CD4-positive, alpha-beta T cell treated with Interleukin-10 for 1 hour (primary cell): Measurements from ENCODE around the gene FAF1.

ENCODE experiments used
- DNase-seq: peaks from one replicate; pipeline ENCODE4 v3.0.0-alpha.2; 2020

Gene FAF1

GRCh38 chr1:50422675-50422945 is 537.5 kb downstream of the FAF1 start:
- no peak for DNase-seq

GRCh38 chr1:50421768-50422674 is 538.0 kb downstream of the FAF1 start:
- no peak for DNase-seq

GRCh38 chr1:50421366-50421748 is 538.7 kb downstream of the FAF1 start:
- no peak for DNase-seq

- DNase-seq: no peak
Observed at GRCh38 chr1:50420689-50421365, 539.2 kb downstream of the FAF1 start.

GRCh38 chr1:50419907-50420677 is 540.0 kb downstream of the FAF1 start:
- DNase-seq: no peak

- DNase-seq: no peak
Observed at GRCh38 chr1:50419192-50419906, 540.7 kb downstream of the FAF1 start.

GRCh38 chr1:50418600-50419109 is 541.4 kb downstream of the FAF1 start:
- DNase-seq: no peak

GRCh38 chr1:50417946-50418599 is 542.0 kb downstream of the FAF1 start:
- DNase-seq: no peak

- no peak for DNase-seq
Observed at GRCh38 chr1:50417507-50417906, 542.6 kb downstream of the FAF1 start.

GRCh38 chr1:50416553-50417453 is 543.3 kb downstream of the FAF1 start:
- DNase-seq: no peak

GRCh38 chr1:50416150-50416527 is 543.9 kb downstream of the FAF1 start:
- DNase-seq: no peak

GRCh38 chr1:50415235-50416149 is 544.6 kb downstream of the FAF1 start:
- no peak for DNase-seq

- no peak for DNase-seq
Observed at GRCh38 chr1:50414853-50415234, 545.2 kb downstream of the FAF1 start.

GRCh38 chr1:50412813-50413476 is 547.1 kb downstream of the FAF1 start:
- no peak for DNase-seq

GRCh38 chr1:50405814-50406213 is 554.3 kb downstream of the FAF1 start:
- DNase-seq: no peak

GRCh38 chr1:50393522-50394120 is 566.4 kb downstream of the FAF1 start:
- no peak for DNase-seq
